Measurements from ENCODE around the gene RAB40AL.

Gene RAB40AL

DNA sequence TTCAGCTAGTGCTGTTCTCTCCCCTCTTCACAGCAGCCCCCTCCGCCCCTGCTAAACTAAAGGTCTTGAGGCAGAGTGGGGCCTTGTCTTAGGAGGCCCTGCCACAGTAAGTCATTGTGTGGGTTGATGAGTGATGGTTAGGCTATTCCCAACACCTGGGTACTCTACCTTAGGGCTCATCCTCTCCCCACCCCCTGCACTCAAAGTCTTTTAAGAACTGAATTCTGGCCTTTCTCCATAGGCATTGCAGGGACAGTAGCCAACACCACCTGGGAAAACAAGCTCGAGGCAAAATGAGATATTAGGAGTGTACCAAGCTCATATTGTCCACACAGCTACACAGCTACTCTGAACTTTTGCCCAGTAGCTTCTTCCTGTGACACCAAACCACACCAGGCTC, 42.5 kb downstream of the RAB40AL start:
- no peak for DNase-seq (ENCODE audit: extremely low read depth in 1 of 2, low read depth in 1 of 2)

DNA sequence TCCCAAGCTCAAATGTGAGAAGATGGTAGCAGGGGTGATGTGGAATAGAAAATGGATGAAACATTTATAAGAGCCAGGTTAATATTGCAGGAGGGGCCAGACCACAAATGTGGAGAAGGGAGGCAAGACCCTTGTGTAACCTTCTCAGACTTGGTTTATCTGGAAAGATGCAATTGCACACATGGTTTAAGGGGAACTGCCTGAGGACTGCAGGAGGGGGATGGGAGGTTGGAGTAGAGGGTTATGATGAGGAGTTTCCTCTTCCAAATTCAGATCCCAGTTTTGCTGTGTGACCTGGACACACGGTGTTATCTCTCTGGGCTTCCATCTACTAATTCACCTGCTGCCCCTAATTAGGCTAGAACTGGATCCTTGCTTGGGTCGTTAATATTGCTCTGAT, 46.1 kb downstream of the RAB40AL start:
- no peak for DNase-seq (ENCODE audit: extremely low read depth in 1 of 2, low read depth in 1 of 2)

DNA sequence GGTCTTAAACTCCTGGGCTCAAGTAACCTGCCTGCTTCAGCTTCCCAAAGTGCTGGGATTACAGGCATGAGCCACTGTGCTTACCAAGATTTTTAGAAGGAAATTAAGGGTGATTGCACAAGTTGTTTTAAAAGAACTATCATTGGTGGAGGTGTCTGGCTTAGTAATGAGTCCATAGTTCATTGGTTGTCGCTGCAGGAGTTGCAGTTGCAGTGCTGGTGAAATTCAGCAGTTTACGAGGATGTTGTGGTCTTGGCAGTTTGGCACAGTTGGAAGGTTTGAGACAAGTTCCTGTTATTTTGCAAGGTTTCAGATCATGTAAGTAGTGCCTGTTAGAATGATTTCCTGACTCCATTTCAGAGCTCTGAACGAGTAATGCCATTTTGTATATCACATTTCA, 48.1 kb downstream of the RAB40AL start:
- DNase-seq (ENCODE audit: extremely low read depth in 1 of 2, low read depth in 1 of 2) = no peak

Measured in stimulated activated CD8-positive, alpha-beta memory T cell treated with anti-CD3 and anti-CD28 coated beads, Interleukin-7, amount 100 ng/mL, for 48 hours (primary cell).